Stimulated activated CD8-positive, alpha-beta memory T cell treated with anti-CD3 and anti-CD28 coated beads, Interleukin-7, amount 100 ng/mL, for 4 hours (primary cell): ENCODE results near the gene TTYH2.

Experiments used
- DNase-seq, 2 donors: peaks; one replicate each; pipeline ENCODE4 v3.0.0-alpha.2; 2020; ENCODE audit warnings: low read depth in 2 of 2

TTYH2 gene

GRCh38 chr17:74235040-74235581 lies 21.7 kb downstream of the TTYH2 start:
- DNase-seq = no peak

DNA sequence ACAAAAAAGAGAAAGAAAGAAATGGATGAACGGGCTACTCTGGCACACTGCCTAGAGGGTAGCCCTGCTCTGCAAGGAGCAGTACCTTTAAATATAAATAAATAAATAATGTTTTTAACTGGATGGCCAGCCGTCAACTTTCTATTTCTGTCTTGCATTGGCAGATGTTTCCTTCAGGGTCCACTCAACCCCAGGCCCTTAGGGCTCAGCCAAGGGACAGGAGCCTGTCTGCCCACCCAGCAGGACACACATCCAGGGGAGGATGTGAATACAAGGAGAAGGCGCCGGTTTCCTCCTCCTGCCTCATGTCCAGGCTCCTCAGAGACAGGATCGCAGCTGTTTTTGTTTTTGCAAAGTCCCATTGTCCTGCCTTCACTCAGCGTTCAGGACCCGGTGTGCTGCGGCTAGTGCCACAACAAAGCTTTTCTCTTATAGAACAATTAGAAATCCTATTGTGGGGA lies 22.6 kb downstream of the TTYH2 start:
- DNase-seq = no peak

GRCh38 chr17:74237321-74237720 lies 23.9 kb downstream of the TTYH2 start:
- DNase-seq = no peak

- no peak for DNase-seq
Measured at GRCh38 chr17:74239172-74239571, 25.8 kb downstream of the TTYH2 start.

- no peak for DNase-seq
Measured at GRCh38 chr17:74240618-74241205, 27.3 kb downstream of the TTYH2 start.

DNA sequence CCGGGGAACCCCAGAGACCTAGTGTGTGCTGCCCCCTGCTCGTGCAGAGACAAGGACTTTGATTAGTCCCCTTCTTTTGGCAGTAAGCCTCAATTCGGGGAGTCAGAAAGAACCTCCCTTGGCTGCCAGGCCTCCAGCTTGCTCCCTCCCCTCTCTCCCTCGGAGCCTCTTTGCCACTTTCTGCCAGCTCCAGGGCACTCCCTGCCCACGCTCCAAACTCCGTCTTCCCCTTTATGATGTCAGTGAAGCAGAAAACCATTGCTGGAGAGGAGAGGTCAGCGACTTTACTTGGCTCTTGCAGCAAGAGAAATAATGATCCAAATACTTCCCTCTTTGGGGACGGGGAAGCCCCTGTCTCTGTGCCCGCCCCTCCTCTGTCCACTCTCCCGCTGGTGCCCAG lies 28.1 kb downstream of the TTYH2 start:
- DNase-seq = no peak

- DNase-seq = no peak
Measured at GRCh38 chr17:74241847-74242246, 28.5 kb downstream of the TTYH2 start.

DNA sequence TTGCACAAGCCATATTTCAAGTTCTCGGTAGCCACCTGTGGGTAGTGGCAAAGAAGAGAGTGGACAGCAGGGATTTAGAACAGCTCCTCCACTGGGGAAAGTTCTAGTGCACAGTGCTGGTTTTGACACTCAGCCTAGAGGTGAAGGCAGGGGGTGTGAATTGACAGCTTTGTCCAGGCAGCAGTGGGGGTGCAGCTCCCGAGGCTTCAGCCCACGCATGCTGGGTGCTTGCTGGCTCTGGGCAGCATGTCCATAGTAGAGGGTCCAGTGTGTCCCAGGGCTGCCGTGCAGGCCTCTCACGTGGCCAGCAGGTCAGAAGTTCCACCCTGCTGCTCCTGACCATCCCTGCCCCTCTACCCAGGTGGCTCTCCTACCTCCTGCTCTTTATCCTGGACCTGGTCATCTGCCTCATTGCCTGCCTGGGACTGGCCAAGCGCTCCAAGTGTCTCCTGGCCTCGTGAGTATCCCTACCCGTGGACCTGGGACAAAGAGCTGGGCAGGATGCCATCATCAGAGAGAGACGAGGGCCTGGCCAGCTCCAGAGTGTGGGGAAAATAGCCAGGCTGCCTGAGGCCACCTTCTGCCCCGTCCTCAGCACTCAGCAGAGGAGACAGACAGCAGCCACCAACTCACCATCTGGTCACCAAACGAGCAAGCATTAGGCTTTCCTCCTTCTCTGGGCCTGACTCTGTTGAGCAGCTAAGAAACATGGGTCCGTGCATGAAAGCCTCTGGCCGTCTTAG lies 29.8 kb downstream of the TTYH2 start:
- no peak for DNase-seq

- DNase-seq = no peak
Measured at GRCh38 chr17:74244128-74244527, 30.8 kb downstream of the TTYH2 start.

GRCh38 chr17:74244548-74244947 lies 31.2 kb downstream of the TTYH2 start:
- no peak for DNase-seq

- no peak for DNase-seq
Measured at GRCh38 chr17:74245145-74245831, 31.9 kb downstream of the TTYH2 start.

- no peak for DNase-seq
Measured at GRCh38 chr17:74245871-74246270, 32.5 kb downstream of the TTYH2 start.

GRCh38 chr17:74249590-74250270 lies 36.4 kb downstream of the TTYH2 start:
- DNase-seq = no peak

DNA sequence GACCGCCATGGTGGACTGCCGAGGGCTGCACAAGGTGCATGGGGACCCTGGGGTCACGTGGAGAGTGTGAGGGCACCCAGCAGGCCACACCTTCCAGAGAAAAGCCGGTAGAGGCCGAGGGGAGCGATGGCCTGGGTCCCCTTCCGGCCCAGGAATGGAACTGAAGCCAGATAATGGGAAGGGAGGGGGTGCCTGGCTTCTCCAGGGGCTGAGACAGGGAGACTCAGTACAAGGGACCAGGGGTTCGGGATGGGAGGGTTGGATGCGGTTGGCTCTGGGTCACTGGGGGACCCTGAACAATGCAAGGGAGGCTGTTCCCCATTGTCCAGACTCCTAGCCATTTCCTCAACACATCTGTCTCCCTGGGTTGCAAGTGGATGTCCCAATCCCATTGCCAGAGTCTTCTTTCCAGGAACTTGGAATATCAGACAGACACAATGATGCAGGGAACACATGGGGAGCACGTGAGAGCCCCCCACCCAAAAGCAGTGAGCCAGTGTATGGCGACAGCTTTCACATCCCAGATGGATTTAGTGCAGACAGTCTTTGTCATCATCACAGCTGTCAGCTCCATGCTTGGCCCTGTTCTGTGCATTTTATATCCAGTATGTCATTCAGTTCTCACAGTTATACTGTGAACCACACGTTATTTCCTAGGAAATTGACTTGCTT lies 37.1 kb downstream of the TTYH2 start:
- no peak for DNase-seq

GRCh38 chr17:74251051-74251450 lies 37.7 kb downstream of the TTYH2 start:
- DNase-seq = no peak

DNA sequence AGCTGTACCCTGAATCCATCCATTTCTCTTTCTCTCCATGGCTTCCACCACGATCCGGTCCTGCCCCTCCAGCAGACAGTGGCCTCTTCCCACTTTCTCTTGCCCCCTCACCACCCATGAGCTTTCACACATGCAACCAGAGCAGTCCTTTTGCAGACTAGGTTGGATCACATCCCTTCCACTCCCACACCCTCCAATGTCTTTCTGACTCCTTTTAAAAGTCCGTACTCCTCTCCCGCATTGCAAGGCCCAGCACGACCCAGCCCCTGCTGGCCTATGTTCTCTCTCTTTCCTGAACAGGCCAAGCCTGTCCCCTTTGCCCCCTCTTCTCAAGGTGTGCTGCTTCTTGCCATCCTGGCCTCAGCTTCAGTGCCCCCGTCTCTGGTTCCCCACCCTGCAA lies 38.2 kb downstream of the TTYH2 start:
- no peak for DNase-seq

GRCh38 chr17:74252211-74252610 lies 38.8 kb downstream of the TTYH2 start:
- DNase-seq = no peak

- no peak for DNase-seq
Measured at GRCh38 chr17:74253036-74253435, 39.7 kb downstream of the TTYH2 start.

DNA sequence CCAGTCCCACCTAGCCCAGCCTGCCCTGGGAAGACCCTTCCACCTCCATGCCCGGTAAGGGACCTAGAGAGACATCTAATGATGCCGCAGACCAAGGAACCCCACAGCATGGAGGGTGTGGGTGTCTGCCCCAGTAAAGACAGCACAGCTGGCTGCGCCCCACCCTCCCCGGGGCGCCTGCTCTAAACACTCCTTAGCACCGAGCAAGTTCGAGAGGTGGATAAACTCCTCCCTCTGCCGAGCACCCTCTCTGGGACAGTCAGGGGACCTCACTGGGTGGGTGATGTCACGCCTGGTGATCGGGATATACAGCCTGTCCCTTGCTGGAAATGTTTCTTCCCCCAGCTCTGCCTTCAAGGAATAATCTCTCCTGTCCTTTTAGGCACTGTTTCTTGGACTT lies 43.9 kb downstream of the TTYH2 start:
- no peak for DNase-seq

DNA sequence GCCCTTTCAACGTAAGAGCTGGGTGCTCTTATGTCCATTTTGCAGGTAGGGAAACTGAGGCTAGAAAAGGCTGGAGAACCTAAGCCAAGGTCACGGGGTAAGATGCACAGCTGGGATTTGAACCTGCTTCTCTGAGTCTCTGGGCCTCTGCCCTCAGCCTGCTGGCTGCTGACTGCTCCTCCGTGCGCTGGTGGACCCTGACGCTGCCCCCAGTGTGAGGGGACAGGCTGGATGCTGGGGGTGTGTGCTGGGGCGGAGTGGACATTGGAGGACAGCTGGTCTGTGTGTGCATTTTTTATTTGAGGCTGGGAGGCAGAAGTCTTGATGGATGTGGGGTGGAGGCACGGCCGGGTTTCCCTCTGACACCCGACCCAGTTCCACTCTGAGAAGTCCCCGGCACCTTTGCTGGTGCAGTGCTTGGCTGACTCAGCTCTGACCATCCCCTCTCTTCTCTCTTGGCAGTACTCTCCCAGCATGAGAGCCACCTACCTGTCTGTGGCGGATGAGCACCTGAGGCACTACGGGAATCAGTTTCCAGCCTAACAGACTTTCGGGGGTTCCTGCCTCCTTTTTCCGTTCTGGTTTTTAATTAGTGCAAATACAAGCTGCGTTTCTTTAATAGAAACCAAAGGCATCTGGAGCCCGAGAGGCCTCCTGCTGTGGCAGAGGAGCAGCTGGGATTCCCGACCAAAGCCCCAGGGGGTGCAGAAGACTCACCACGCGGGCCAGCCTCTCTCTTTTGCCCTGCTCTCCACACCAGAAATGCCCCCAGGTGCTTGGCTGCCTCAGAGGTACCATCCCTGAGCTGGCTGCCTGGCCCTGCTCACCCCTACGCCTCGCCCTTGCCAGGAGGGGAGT lies 46.5 kb downstream of the TTYH2 start:
- no peak for DNase-seq

GRCh38 chr17:74260525-74260850 lies 47.1 kb downstream of the TTYH2 start:
- DNase-seq = no peak
